Right ventricle myocardium superior (tissue), 1 donor: ENCODE results near the gene NKAIN1. TPM values are rescaled to one million over a fixed set of nuclear protein-coding genes. Genes with fewer than 3 reads are reported as not detected.
A peak's percentile ranks its signal among the peaks of the same experiment; 100 is the strongest.
"Not testable (repeated sequence)": the region's sequence is repeated elsewhere in the genome, so short reads cannot be mapped to it uniquely, and the experiment has no call there.

ENCODE experiments used
- ATAC-seq: fragments of 200-7000 bp; cut with Tn5 transposase; one replicate; pipeline ENCODE4 v1.9.1; 2020; ENCODE audit warnings: mild to moderate bottlenecking; ENCODE audit not compliant: poor library complexity
- DNase-seq: peaks from one replicate; pipeline ENCODE4 v3.0.0-alpha.2; 2020
- intact Hi-C: fragments of 100-400 bp; cut with DNase I; formaldehyde crosslinking; loops from one replicate; pipeline ENCODE4 v1.11.2; 2022
- long read RNA-seq: library from polyadenylated mRNA; unstranded; transcript quantifications from one replicate; pipeline ENCODE4 v2.0.0, GENCODE V29; 2021
- total RNA-seq: library from RNA; stranded (reverse); fragmentation: NEBNext Ultra II Directional; extraction: Animal tissue kit (Norgen Biotek cat#: 25700); gene quantifications from one replicate; pipeline ENCODE4 v1.2.1, GENCODE V29; 2021
- donor health status: DM: no; HTN: yes; CAD: no; lungs with severe emphysema.

NKAIN1 gene
- not detected for total RNA-seq
- long read RNA-seq, result 0 reads

DNA sequence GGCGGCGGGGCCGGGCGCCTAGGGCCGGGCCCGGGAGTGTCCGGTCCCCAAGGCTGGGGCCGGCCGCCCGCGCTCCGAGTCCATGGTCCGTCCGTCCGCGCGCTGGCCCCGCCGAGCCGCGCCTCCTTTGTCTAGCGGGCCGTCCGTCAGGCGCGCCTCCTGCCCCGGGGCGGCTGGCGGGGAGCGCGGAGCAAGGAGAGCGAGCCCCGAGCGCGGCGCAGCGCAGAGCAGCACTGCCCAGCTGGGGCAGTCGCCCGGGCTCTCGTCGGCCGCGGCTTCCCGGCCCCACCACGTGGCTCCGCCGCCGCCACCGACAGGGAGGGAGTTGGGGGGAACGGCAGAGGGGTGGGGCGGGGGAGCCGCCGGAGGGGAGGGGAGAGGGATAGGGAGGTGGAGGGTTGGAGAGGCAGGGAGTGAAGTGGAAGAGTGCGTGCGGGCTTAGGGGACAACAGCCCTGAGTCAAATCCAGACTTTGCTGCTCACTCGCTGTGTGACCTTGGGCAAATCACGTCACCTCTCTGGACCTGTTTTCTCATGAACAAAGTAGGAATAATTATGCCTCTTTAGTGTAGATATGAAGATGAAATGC is at the start of gene NKAIN1:
Gene NKAIN1, minus strand, starts transcription at position 235 of the 589 bp plus-strand sequence. CDS start 340 bp downstream, outside the sequence.
- DNase-seq (no peak), ATAC-seq (peak; percentile 27)
- intact Hi-C loops, result no loop called here

DNA sequence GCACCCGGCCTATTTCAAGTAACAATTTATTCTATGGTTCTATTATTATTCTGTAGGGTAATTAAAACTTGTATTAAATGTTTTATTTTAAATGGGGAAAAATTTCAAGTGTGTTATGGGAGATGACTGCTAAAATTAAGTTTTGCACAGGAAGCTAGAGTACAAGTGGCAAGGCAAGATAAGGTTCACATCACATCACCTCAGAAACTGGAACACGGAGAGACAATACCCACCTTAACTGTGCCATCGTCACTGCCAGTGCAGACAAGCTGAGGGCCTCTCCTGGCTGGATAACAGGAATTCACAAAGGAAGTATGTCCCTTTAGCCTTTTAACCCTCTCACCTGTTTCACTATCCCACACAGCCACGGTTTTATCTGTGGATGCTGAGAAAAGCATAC is 49.3 kb upstream of the NKAIN1 start:
- no peak for DNase-seq
- intact Hi-C loops, result no loop called here
- no peak for ATAC-seq

DNA sequence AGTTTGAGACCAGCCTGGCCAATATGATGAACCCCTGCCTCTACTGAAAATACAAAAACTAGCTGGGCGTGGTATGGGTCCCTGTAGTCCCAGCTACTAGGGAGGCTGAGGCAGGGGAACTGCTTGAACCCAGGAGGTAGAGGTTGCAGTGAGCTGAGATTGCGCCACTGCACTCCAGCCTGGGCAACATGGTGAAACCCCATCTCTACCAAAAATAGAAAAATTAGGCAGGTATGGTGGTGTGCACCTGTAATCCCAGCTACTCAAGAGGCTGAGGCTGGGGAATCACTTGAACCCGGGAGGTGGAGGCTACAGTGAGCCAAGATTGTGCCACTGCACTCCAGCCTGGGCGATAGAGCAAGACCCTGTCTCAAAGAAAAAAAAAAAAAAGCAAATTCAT is 48.1 kb upstream of the NKAIN1 start:
- DNase-seq, ATAC-seq, intact Hi-C loops: not testable (repeated sequence)

DNA sequence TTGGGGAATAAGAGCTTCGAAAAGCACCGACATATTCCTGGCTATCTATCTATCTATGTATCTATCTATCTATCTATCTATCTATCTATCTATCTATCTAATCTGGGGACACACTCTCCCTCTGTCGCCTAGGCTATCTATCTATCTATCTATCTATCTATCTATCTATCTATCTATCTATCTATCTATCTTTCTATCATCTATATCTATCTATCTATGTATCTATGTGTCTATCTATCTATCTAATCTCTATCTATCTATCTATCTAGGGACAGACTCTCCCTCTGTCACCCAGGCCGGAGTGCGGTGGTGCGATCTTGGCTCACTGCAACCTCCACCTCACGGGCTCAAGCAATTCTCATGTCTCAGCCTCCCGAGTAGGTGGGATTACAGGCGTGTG is 42.7 kb upstream of the NKAIN1 start:
- intact Hi-C loops, ATAC-seq, DNase-seq: not testable (repeated sequence)

DNA sequence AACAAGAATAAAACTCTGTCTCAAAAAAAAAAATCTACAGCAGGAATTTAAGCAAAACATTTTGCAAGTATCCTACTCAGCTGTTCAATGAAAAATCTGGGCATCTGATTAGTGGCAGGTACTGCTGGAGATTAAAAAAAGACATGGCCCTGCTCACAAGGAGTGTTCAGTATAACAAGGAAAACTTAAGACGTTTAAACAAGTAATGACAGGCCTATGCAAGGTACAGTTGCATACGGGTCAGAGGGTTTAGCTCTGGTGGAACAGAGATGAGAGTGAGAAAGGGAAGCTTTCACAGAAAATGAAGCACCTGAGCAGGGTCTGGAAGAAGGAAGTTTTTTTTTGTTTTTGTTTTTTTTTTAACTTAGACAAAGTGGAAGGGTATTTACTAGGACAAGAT is 33.9 kb upstream of the NKAIN1 start:
- no peak for ATAC-seq
- intact Hi-C loops, result no loop called here
- DNase-seq, result no peak

DNA sequence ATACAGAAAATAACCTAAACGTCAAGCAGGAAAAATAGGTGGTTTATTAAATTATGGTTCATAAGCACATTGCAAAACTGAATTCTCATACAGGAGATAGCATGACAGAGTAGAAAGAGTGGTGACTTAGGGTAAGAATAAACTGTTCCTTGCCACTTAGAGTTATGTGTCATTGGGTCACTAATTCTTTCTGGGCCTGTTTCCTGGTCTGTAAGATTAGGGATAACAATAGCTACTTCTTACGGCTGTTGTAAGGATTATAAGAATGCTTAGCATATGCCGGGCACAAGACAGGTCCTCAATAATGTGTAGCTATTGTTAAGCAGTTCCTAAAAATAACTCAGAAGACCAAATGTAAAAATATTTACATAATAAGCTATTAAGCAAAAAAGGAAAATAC is 32.7 kb upstream of the NKAIN1 start:
- ATAC-seq (no peak), DNase-seq (no peak)
- intact Hi-C loops, result no loop called here

DNA sequence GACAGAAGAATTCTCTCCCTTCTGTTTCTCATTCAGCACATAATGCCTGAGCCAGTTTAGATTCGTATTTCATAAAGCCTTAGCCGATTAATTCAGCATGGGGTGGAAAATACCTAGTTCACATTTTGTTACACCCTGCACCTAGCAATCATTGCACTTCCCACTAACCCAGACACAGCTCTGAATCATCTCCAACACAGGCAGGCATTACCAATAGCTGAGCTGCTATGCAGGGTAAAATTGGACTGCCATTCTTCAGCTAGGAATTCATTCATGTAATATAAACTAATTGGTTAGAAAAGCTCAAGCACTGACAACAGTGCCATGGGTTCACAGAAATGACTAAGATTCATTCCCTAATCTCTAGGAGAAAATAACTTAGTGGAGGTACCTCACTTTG is 26.9 kb upstream of the NKAIN1 start:
- intact Hi-C loops, result no loop called here
- no peak for ATAC-seq
- DNase-seq, result no peak

DNA sequence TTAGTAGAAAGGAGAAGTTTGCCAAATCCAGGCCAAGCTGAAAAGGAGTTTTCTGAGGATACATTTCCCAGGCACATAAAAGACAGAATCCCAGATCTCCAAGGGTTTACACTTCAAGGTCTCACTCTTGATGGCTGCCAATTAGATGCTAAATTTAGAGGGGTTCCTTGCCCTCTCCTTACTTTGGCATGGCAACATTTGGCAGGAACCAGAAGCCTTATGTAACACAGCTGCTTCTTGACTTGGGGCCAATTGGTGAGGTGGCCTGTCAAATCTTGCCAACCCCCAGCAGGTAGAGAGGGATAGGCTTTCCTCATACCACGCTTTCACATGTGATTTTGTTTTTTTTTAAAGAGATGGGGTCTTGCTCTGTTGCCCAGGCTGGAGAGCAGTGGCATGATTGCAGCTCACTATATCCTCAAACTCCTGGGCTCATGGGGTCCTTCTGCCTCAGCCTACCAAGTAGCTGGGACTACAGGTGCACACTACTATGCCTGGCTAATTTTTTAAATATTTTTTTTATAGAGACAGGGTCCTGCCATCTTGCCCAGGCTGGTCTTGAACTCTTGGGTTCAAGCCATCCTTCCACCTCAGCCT is 25.2 kb upstream of the NKAIN1 start:
- DNase-seq (no peak), ATAC-seq (peak; percentile 90)
- intact Hi-C loops, result no loop called here

DNA sequence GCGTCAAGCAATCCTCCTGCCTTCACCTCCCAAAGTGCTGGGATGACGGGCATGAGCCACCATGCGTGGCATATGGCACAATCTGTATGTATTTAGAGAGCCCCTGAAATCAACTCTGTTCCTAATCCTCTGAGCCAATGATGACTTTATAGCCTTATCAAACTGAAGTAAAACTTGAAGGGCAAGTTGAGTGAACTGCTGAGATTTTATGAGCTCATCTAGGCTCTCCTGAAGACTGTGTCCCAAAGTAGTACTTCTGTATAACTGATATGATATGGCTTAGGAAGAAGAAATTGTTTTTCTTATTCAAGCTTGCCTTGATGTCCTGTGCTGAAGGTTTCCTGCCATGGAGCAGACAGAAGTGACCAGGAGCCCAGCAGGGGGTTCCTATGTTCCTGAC is 23.7 kb upstream of the NKAIN1 start:
- intact Hi-C loops, result no loop called here
- DNase-seq (no peak), ATAC-seq (no peak)

DNA sequence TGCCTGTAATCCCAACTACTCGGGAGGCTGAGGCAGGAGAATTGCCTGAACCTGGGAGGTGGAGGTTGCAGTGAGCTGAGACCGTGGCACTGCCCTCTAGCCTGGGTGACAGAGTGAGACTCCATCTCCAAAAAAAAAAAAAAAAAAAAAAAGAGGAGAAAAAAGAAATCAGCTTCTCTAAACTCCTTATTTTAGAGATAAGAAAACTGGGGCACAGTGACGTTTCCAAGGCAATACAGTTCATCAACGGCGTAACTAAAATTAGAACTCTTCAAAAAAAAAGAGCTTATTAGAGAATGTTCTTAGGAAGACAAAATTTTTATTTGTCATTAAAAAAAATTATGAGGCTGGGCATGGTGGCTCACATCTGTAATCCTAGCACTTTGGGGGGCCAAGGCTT is 22.7 kb upstream of the NKAIN1 start:
- DNase-seq, intact Hi-C loops, ATAC-seq: not testable (repeated sequence)

DNA sequence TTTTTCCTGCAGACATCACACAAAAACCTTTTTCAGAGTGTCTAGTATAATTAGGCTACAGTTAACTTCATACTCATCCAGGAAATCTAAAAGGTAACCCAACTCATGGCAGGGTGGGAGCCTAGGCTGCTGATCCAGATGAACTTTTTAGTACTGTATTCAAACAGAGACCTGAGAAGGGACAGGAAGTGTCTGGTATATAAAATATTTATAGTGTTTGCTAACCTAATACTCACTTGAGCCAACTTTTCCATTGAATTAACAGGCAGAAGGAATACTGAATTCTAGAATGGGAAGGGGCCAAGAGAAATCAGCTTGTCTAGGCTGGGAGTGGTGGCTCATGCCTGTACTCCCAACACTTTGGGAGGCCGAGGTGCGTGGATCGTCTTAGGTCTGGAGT is 22.2 kb upstream of the NKAIN1 start:
- intact Hi-C loops, result no loop called here
- no peak for DNase-seq
- no peak for ATAC-seq

DNA sequence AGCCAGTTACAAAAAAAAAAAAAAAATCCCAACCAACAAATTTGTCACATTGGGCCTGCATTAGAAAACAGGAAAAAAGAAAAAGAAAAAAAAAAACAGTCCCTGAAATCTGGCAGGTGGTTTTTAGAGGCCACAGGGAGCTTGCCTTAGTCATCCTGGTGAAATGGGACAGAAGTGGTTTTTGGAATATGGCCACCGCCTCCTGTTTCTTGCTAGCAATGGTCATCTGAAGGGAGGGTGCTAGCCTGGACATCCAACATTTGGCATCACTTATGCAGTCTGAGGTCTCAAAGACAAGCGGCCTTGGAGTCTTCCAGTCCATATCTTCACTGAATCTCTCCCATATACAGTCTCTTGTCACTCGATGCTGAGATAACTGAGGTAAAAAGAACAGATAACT is 20.1 kb upstream of the NKAIN1 start:
- intact Hi-C loops, result no loop called here
- DNase-seq (no peak), ATAC-seq (no peak)

DNA sequence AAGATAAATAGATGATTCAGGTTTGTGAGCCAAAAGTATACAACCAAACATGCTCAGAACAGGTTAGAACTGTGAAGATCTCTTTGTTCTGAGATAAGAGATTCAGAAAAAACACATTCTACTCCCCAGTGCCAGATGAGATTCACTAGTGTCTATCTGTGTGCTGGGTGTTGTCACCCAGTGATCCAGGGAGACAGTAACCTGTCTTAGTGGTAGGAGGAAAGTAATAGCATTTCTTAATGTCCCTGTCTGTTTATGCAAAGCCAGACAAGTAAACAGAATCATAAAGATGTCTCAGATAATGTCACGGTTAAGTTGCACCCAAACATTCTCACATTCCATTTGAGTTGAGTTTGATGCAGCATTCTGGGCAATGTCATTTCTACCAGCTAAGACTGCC is 18.9 kb upstream of the NKAIN1 start:
- DNase-seq, result no peak
- ATAC-seq, result no peak

DNA sequence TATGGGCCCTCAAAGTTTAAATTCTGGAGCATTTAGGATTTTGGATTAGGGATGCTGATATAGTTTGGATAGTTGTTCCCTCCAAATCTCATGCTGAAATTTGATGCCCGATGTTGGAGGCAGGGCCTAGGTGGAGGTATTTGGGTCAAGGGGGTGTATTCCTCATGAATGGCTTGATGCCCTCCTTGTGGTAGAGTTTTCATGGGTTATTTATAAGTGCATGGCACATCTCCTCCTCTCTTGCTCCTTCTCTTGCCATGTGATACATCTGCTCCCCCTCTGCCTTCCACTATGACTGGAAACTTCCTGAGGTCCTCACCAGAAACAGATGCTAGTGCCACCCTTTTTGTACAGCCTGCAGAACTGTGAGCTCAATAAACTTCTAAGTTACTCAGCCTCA is 17.5 kb upstream of the NKAIN1 start:
- intact Hi-C loops, result no loop called here
- ATAC-seq (no peak), DNase-seq (no peak)

More for the DNA sequence above, 18.9 kb upstream of the NKAIN1 start:
- intact Hi-C loops, result no loop called here

DNA sequence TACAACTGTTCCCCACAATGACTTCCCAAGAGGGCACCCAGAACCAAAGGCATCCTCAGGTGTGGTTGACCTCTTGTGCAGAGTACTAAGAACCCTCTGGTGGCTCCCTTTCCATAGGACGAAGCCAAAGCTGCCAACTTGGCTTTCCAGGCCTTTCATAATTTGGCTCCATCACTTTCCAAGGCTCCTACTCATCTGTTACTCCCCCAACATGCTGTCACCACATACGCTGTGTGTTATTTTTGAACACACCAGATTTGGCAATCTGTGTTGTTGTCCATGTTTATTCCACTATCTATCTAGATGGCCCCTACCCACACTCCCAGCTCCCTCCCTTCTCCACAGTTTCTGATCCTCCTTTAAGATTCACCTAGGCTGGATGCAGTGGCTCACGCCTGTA is 10.2 kb upstream of the NKAIN1 start:
- intact Hi-C loops, result no loop called here
- no peak for DNase-seq
- no peak for ATAC-seq

DNA sequence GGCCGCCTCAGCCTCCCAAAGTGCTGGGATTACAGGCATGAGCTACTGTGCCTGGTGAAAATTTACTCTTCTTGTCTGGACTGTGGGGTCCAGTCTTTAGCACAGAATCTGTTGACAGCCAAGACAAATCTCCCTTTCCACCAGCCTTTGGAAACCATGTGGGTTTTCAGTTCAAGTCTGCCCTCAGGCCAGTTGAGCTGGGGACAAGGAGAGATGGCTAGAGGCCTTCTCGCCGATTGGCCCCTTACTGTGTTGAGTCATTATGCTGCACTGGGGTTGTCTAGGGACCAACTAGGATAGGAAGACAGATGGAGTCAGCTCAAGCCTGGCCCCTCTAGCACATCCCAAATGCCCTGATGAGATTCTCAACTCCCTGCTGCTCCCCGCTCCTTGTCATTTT is 8.6 kb upstream of the NKAIN1 start:
- no peak for ATAC-seq
- intact Hi-C loops, result no loop called here
- no peak for DNase-seq

DNA sequence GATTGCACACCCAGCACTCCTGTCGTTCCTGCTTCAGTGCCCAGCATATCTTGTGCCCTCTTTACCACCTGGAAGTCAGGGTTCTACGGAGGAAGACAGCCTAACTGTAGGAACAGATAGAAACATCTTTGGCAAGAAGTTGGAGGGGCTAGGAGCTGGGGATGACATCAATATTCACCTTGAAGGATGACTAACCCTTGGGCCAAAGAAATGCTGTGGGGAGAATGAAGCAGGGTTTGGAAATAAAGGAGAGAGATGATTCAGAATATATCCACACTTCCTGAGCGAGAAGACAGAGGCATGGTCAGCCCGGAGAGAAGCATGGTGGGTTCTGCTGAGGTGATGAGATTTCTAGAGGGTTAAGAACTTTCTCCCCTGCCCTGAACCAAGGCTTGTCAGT is 4.6 kb upstream of the NKAIN1 start:
- no peak for DNase-seq

DNA sequence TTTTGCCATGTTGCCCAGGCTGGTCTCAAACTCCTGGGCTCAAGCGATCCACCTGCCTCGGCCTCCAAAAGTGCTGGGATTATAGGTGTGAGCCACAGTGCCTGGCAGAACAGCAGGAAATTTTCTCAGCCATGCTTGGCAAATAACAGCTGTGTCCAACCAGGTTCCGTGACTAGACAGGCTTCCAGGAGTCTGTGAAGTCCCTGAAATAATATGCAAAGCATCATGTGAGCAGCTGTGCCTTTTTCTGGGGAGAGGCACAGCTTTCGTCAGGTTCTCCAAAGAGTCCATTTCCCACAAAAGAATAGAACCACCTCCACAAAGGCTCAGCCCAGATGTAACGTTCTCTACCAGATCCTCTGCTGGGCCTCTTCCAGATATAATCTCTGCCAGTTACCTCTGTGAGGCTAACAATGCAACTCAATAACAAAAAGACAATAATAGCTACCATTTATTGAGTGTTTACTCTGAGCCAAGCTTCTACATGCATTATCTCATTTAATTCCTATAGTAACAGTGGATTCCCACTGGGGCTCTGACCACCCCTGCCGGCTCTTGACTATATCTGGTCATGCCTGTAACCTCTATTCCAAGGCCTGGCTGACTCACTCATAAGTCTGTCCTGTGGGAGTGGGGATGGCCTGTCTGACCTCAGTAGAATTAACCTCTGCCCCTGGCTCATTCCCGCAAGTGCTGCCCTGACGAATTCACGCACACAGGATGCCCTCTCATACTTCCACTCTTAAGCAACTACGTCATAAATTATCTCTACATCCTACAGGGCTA is 4.0 kb upstream of the NKAIN1 start:
- DNase-seq (no peak), ATAC-seq (no peak)
- intact Hi-C loops, result no loop called here

More for the DNA sequence above, 4.6 kb upstream of the NKAIN1 start:
- ATAC-seq, result no peak
- intact Hi-C loops, result no loop called here

DNA sequence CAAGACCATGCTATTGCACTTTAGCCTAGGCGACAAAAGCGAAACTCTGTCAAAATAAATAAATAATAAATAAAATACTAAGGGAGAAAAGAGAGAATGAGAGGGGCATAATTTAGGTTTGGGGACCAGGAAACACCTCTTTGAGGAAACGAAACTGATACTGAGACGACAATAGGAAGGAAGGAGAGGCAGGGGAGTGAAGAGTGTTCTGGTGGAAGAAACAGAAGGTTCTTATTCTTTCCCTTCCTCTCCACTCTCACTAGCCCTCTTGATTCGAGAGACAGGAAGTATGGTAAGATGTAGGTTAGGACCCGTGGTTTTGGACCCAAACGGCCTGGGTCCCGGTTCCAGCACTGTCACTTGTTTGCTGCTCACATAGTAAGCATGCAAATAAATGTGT is 1.6 kb upstream of the NKAIN1 start:
- ATAC-seq (no peak), DNase-seq (no peak)
- intact Hi-C loops, result no loop called here

DNA sequence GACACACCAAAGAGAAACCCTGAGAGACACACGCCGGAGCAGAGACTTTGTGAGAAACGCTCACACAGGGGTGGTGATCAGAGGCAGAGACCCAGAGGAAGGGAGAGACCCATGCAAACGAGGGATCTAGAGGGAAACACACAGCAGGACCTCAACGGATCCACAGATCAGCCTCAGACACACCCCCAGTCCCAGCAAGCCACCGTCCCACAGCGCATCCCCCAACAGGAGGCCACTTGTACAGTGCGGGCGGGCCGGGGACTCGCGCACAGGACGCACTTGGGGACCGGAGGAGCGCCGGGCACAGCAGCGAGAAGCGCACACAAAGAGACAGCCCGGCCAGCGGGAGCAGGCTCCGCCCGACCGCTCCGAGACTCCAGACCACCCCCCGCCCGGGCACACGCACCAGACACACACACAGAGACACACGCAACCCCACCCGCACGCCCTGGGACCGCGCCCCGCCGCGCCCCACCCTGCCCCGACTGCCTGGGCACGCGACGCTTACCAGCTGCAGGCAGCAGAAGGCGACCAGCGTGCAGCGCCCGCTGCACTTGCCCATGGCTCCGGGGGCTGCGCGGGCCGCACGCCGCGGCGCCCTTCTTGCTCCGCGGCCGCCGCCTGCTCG is 587 bp downstream of the NKAIN1 start:
- ATAC-seq (peak; percentile 29), DNase-seq (no peak)
- intact Hi-C loops, result no loop called here
